Endothelial cell of umbilical vein (primary cell): ENCODE measurements around the gene FPGS.

Experiments
- CTCF ChIP-seq, 2 donors: IDR thresholded peaks; 1 replicate in 1 of 2; 2 replicates in 1 of 2; pipeline ENCODE4 v1.5.1; 2011; ENCODE audit warnings: low read length in 2 of 2, mild to moderate bottlenecking in 2 of 2, moderate library complexity in 2 of 2, control low read depth in 1 of 2, inconsistent platforms in 1 of 2, low read depth in 1 of 2; ENCODE audit not compliant: insufficient read depth in 1 of 2; ENCODE audit errors: extremely low read depth in 1 of 2
- EZH2 ChIP-seq: IDR thresholded peaks from 2 replicates; pipeline ENCODE4 v1.6.1; 2012; ENCODE audit warnings: borderline replicate concordance, low read depth, mild to moderate bottlenecking, moderate library complexity, low read length, inconsistent platforms; ENCODE audit not compliant: severe bottlenecking
- FOS ChIP-seq: IDR thresholded peaks from 2 replicates; pipeline ENCODE4 v1.6.1; 2011; ENCODE audit warnings: mild to moderate bottlenecking, low read length, moderate library complexity, borderline replicate concordance; ENCODE audit not compliant: insufficient read depth
- GATA2 ChIP-seq: IDR thresholded peaks from 2 replicates; pipeline ENCODE4 v1.7.0; 2011; ENCODE audit warnings: low read depth, mild to moderate bottlenecking, moderate library complexity, mixed read lengths, low read length; ENCODE audit not compliant: insufficient read length, insufficient read depth
- MAX ChIP-seq: IDR thresholded peaks from 2 replicates; pipeline ENCODE4 v1.6.1; 2011; ENCODE audit not compliant: insufficient read depth, insufficient read length
- MYC ChIP-seq: IDR thresholded peaks from one replicate; pipeline ENCODE4 v1.6.1; 2011; ENCODE audit warnings: mild to moderate bottlenecking, low read depth, low read length
- POLR2A ChIP-seq: IDR thresholded peaks from 2 replicates; pipeline ENCODE4 v1.6.1; 2012; ENCODE audit warnings: low read depth, mild to moderate bottlenecking, control low read depth, low read length

- TF ChIP-seq CTCF (IDR thresholded peaks at IDR 0.05; ENCODE audit: extremely low read depth in 1 of 2, insufficient read depth in 1 of 2, low read depth in 1 of 2, low read length in 2 of 2) (no peak), MAX (no peak), EZH2 (no peak), POLR2A (no peak), MYC (no peak), FOS (no peak), GATA2 (no peak)
Measured at GRCh38 chr9:127755061-127756060, 47.3 kb upstream of the FPGS start.
